ENCODE results near the gene OR2W1.

OR2W1 gene

GRCh38 chr6:28996844-28997510 lies 48.0 kb downstream of the OR2W1 start:
- no peak for DNase-seq

DNA sequence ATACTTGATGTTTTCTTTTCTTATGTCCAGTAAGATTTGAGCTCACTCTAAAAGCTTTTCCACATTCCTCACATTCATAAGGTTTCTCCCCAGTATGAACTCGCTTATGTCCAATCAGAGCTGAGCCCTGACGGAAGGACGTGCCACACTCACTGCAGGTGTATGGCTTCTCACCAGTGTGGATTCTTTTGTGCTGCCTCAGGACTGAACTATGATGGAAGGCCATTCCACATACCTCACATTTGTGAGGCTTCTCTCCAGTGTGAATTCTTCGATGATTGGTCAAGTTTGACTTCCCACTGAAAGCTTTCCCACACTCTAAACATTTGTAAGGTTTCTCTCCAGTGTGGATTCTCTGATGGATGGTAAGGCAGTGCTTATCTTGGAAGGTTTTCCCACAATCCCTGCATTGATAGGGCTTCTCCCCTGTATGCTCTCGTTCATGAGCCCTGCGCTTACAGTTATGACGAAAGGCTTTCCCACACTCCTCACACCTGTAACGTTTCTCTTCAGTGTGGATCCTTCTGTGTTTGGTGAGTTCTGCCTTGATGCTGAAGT lies 49.8 kb downstream of the OR2W1 start:
- no peak for DNase-seq
